ENCODE measurements around the gene USP54. TPM values are rescaled to one million over a fixed set of nuclear protein-coding genes. Genes with fewer than 3 reads are reported as not detected.

The USP54 gene
- total and polyA plus RNA-seq, 2 of the 13 experiments (the other 11 are each of a cell fraction or from before 2014, with no cell fraction given), result 18.1 to 25.0 TPM

DNA sequence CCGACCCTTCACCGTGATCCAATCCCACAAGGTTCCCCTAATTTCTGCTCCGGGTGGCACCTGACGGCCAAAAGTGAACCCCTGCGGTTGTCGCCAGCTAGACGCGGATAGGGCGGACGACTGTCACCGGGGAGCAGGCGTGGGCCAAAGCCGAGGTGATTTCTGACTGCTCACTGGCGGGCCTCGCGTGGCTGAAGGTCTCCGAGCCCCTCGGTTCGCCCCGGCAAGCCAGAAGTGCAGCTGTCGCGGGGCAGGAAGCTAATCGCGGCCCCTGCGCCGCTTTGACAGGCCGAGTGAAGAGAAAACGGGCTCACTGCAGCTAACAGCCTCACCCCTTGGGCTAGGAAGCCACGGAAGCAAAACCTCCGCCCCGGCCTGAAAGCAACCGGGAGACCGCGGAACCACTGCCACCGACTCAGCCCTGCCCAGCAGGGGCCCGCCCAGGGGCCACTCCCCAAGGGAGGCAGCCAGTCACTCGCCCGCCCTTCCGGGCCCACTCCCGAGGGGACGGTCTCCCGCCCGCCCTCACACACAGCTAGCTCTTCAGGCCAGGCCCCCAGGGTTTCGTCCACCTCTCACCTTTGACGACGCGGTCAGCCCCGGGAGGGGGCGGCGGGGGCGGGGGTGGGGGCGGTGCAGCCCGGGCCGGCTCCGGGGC, 95.8 kb downstream of the USP54 start (continued):
- TF ChIP-seq, protein P1, sequence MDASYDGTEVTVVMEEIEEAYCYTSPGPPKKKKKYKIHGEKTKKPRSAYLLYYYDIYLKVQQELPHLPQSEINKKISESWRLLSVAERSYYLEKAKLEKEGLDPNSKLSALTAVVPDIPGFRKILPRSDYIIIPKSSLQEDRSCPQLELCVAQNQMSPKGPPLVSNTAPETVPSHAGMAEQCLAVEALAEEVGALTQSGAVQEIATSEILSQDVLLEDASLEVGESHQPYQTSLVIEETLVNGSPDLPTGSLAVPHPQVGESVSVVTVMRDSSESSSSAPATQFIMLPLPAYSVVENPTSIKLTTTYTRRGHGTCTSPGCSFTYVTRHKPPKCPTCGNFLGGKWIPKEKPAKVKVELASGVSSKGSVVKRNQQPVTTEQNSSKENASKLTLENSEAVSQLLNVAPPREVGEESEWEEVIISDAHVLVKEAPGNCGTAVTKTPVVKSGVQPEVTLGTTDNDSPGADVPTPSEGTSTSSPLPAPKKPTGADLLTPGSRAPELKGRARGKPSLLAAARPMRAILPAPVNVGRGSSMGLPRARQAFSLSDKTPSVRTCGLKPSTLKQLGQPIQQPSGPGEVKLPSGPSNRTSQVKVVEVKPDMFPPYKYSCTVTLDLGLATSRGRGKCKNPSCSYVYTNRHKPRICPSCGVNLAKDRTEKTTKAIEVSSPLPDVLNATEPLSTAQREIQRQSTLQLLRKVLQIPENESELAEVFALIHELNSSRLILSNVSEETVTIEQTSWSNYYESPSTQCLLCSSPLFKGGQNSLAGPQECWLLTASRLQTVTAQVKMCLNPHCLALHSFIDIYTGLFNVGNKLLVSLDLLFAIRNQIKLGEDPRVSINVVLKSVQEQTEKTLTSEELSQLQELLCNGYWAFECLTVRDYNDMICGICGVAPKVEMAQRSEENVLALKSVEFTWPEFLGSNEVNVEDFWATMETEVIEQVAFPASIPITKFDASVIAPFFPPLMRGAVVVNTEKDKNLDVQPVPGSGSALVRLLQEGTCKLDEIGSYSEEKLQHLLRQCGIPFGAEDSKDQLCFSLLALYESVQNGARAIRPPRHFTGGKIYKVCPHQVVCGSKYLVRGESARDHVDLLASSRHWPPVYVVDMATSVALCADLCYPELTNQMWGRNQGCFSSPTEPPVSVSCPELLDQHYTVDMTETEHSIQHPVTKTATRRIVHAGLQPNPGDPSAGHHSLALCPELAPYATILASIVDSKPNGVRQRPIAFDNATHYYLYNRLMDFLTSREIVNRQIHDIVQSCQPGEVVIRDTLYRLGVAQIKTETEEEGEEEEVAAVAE (CRISPR knock-in tag; IDR thresholded peaks at IDR 0.05; ENCODE audit: borderline replicate concordance), result peak; percentile 31; the same call in 1 of the 2 replicates
- TF ChIP-seq, protein P2, sequence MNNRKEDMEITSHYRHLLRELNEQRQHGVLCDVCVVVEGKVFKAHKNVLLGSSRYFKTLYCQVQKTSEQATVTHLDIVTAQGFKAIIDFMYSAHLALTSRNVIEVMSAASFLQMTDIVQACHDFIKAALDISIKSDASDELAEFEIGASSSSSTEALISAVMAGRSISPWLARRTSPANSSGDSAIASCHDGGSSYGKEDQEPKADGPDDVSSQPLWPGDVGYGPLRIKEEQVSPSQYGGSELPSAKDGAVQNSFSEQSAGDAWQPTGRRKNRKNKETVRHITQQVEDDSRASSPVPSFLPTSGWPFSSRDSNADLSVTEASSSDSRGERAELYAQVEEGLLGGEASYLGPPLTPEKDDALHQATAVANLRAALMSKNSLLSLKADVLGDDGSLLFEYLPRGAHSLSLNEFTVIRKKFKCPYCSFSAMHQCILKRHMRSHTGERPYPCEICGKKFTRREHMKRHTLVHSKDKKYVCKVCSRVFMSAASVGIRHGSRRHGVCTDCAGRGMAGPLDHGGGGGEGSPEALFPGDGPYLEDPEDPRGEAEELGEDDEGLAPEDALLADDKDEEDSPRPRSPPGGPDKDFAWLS (CRISPR knock-in tag; IDR thresholded peaks at IDR 0.05; ENCODE audit: borderline replicate concordance), result no peak
- TF ChIP-seq ZNF292 (CRISPR knock-in tag; IDR thresholded peaks at IDR 0.05; ENCODE audit: borderline replicate concordance, low read depth) (peak; percentile 82), TBX2 (CRISPR knock-in tag; IDR thresholded peaks at IDR 0.05; ENCODE audit: borderline replicate concordance) (peak; percentile 65), ZNF337 (CRISPR knock-in tag; IDR thresholded peaks at IDR 0.05; ENCODE audit: borderline replicate concordance, low read depth) (no peak), CENPT (CRISPR knock-in tag; IDR thresholded peaks at IDR 0.05; ENCODE audit: low read depth) (no peak), SUZ12 (IDR thresholded peaks at IDR 0.05; ENCODE audit: low read depth, low read length) (no peak), POLR2AphosphoS2 (IDR thresholded peaks at IDR 0.05; ENCODE audit: low read depth, low read length) (no peak), EEA1 (CRISPR knock-in tag; IDR thresholded peaks at IDR 0.05; ENCODE audit: borderline replicate concordance) (no peak; the same call in 1 of the 2 replicates)
- TF ChIP-seq, protein P3, sequence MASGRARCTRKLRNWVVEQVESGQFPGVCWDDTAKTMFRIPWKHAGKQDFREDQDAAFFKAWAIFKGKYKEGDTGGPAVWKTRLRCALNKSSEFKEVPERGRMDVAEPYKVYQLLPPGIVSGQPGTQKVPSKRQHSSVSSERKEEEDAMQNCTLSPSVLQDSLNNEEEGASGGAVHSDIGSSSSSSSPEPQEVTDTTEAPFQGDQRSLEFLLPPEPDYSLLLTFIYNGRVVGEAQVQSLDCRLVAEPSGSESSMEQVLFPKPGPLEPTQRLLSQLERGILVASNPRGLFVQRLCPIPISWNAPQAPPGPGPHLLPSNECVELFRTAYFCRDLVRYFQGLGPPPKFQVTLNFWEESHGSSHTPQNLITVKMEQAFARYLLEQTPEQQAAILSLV (CRISPR knock-in tag; IDR thresholded peaks at IDR 0.05; ENCODE audit: borderline replicate concordance), result peak; percentile 37; the same call in 1 of the 2 replicates
- TF ChIP-seq, protein P4, sequence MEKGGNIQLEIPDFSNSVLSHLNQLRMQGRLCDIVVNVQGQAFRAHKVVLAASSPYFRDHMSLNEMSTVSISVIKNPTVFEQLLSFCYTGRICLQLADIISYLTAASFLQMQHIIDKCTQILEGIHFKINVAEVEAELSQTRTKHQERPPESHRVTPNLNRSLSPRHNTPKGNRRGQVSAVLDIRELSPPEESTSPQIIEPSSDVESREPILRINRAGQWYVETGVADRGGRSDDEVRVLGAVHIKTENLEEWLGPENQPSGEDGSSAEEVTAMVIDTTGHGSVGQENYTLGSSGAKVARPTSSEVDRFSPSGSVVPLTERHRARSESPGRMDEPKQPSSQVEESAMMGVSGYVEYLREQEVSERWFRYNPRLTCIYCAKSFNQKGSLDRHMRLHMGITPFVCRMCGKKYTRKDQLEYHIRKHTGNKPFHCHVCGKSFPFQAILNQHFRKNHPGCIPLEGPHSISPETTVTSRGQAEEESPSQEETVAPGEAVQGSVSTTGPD (CRISPR knock-in tag; IDR thresholded peaks at IDR 0.05), result 0 out of 2 replicates have a peak, but pooled peaks have one; percentile 32
- TF ChIP-seq, protein P5, sequence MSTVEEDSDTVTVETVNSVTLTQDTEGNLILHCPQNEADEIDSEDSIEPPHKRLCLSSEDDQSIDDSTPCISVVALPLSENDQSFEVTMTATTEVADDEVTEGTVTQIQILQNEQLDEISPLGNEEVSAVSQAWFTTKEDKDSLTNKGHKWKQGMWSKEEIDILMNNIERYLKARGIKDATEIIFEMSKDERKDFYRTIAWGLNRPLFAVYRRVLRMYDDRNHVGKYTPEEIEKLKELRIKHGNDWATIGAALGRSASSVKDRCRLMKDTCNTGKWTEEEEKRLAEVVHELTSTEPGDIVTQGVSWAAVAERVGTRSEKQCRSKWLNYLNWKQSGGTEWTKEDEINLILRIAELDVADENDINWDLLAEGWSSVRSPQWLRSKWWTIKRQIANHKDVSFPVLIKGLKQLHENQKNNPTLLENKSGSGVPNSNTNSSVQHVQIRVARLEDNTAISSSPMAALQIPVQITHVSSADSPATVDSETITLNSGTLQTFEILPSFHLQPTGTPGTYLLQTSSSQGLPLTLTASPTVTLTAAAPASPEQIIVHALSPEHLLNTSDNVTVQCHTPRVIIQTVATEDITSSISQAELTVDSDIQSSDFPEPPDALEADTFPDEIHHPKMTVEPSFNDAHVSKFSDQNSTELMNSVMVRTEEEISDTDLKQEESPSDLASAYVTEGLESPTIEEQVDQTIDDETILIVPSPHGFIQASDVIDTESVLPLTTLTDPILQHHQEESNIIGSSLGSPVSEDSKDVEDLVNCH (CRISPR knock-in tag; IDR thresholded peaks at IDR 0.05), result no peak
- TF ChIP-seq, protein P6, sequence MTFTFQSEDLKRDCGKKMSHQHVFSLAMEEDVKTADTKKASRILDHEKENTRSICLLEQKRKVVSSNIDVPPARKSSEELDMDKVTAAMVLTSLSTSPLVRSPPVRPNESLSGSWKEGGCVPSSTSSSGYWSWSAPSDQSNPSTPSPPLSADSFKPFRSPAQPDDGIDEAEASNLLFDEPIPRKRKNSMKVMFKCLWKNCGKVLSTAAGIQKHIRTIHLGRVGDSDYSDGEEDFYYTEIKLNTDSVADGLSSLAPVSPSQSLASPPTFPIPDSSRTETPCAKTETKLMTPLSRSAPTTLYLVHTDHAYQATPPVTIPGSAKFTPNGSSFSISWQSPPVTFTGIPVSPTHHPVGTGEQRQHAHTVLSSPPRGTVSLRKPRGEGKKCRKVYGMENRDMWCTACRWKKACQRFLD (CRISPR knock-in tag; IDR thresholded peaks at IDR 0.05; ENCODE audit: borderline replicate concordance), result no peak; the same call in 1 of the 2 replicates
- TF ChIP-seq, protein P7, sequence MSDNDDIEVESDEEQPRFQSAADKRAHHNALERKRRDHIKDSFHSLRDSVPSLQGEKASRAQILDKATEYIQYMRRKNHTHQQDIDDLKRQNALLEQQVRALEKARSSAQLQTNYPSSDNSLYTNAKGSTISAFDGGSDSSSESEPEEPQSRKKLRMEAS (IDR thresholded peaks at IDR 0.05), result peak; percentile 33
